ENCODE results near the gene CCDC7. TPM values are rescaled to one million over a fixed set of nuclear protein-coding genes. Genes with fewer than 3 reads are reported as not detected.
"Not testable (repeated sequence)": the region's sequence is repeated elsewhere in the genome, so short reads cannot be mapped to it uniquely, and the experiment has no call there.

The CCDC7 gene
- total RNA-seq, 1 experiment from 2014 or later, result 7.4 TPM

GRCh38 chr10:32738958-32739357 is 293.0 kb downstream of the CCDC7 start:
- H3K27ac Mint-ChIP-seq (ENCODE audit: unreplicated experiment), result no peak overlapping the region
- H3K9me3 Mint-ChIP-seq (ENCODE audit: low read depth, unreplicated experiment), result no peaks in the 10 kb centered on the region
- no peak for TF ChIP-seq CTCF (IDR thresholded peaks at IDR 0.05; ENCODE audit: unreplicated experiment)
- H3K4me1 Mint-ChIP-seq (ENCODE audit: low read depth, unreplicated experiment), result no peaks in the 10 kb centered on the region
- H3K27me3 Mint-ChIP-seq (ENCODE audit: unreplicated experiment), result no peaks in the 10 kb centered on the region
- no peaks in the 10 kb centered on the region for H3K36me3 Mint-ChIP-seq (ENCODE audit: insufficient read depth, unreplicated experiment)
- BruUV-seq (replicated peaks), result no TSS peak
- no peak overlapping the region for H3K4me3 Mint-ChIP-seq (ENCODE audit: low read depth, unreplicated experiment)
- CTCF ChIA-PET, result interaction anchor here (0.7 kb wide), 1 partner anchor 318 kb away, joined by 3 read pairs; no protein-coding TSS in a partner anchor
- intact Hi-C loops (cut with micrococcal nuclease; ENCODE audit: unreplicated experiment), result no loop called here
- no peak for DNase-seq

DNA sequence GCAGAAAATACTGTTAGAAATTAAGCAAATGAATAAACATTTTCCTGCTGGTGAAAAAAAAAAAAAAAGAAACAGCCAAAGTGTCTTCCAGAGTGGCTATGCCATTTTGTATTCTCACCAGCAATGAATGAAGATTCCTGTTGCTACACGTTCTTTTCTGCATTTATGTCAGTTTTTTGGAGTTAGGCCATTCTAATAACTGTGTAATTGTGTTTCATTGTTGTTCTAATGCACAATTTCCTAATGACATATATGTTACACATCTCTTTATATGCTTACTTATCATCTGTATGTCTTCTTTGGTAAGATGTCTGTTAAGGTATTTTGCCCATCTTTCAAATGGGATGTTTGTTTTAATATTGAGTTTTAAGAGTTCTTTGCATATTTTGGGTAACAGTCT is 298.4 kb downstream of the CCDC7 start:
- Mint-ChIP-seq H3K4me1 (ENCODE audit: low read depth, unreplicated experiment) (no peaks in the 10 kb centered on the region), H3K36me3 (ENCODE audit: insufficient read depth, unreplicated experiment) (no peaks in the 10 kb centered on the region), H3K4me3 (ENCODE audit: low read depth, unreplicated experiment) (no peak overlapping the region), H3K27ac (ENCODE audit: unreplicated experiment) (no peak overlapping the region), H3K9me3 (ENCODE audit: low read depth, unreplicated experiment) (no peaks in the 10 kb centered on the region), H3K27me3 (ENCODE audit: unreplicated experiment) (no peaks in the 10 kb centered on the region)
- DNase-seq, result no peak
- CTCF ChIA-PET, result no interaction called here
- intact Hi-C loops (cut with micrococcal nuclease; ENCODE audit: unreplicated experiment), result no loop called here
- no TSS peak for BruUV-seq (replicated peaks)
- TF ChIP-seq CTCF (IDR thresholded peaks at IDR 0.05; ENCODE audit: unreplicated experiment), result no peak

DNA sequence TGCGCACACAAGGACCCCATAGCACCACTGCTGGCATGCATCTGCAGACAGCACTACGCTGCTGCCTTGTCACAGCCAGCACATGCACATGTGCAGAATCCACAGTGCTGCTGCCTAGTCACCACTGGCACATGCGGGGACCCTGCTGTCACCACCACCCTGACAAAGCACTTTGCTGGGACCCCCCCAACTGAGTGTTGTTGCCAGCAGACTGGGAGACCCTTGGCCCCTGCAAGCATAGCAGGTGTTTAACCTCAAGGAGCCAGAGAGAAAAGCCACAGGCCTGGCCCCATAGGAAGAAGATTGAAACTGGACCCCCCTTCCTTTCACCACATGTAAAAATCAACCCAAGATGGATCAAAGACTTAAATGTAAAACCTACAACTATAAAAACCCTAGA is 300.9 kb downstream of the CCDC7 start:
- TF ChIP-seq CTCF (IDR thresholded peaks at IDR 0.05; ENCODE audit: unreplicated experiment), result no peak
- Mint-ChIP-seq H3K27ac (ENCODE audit: unreplicated experiment) (no peak overlapping the region), H3K4me3 (ENCODE audit: low read depth, unreplicated experiment) (no peak overlapping the region), H3K36me3 (ENCODE audit: insufficient read depth, unreplicated experiment) (no peaks in the 10 kb centered on the region), H3K4me1 (ENCODE audit: low read depth, unreplicated experiment) (no peaks in the 10 kb centered on the region), H3K27me3 (ENCODE audit: unreplicated experiment) (no peaks in the 10 kb centered on the region), H3K9me3 (ENCODE audit: low read depth, unreplicated experiment) (no peaks in the 10 kb centered on the region)
- intact Hi-C loops (cut with micrococcal nuclease; ENCODE audit: unreplicated experiment), result no loop called here
- no peak for DNase-seq
- CTCF ChIA-PET, result no interaction called here
- no TSS peak for BruUV-seq (replicated peaks)

DNA sequence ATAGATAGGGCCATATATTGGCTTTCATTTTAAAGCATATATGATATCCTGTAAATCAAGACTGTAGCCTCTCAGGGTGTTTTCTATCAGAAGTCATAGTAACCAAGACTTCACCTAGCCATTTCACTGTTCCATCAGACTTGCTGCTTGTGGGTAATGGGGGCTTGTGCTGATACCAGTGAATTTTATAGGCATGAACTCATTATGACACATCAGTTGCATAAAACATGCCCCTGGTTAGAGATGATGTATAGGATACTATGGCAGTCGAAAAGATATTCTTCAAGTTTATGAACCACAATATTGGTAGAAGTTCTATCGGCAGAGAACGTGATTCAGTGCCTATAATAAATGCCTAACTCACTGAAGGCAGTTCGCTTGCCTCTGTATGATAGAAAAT is 305.6 kb downstream of the CCDC7 start:
- intact Hi-C loops (cut with micrococcal nuclease; ENCODE audit: unreplicated experiment), result no loop called here
- no peak overlapping the region for H3K4me3 Mint-ChIP-seq (ENCODE audit: low read depth, unreplicated experiment)
- no peak overlapping the region for H3K27ac Mint-ChIP-seq (ENCODE audit: unreplicated experiment)
- H3K36me3 Mint-ChIP-seq (ENCODE audit: insufficient read depth, unreplicated experiment), result no peaks in the 10 kb centered on the region
- peaks cover 5% of the 10 kb centered on the region for H3K9me3 Mint-ChIP-seq (ENCODE audit: low read depth, unreplicated experiment)
- no peak for DNase-seq
- TF ChIP-seq CTCF (IDR thresholded peaks at IDR 0.05; ENCODE audit: unreplicated experiment), result no peak
- BruUV-seq (replicated peaks), result no TSS peak
- CTCF ChIA-PET, result no interaction called here
- peaks cover 6% of the 10 kb centered on the region for H3K27me3 Mint-ChIP-seq (ENCODE audit: unreplicated experiment)
- H3K4me1 Mint-ChIP-seq (ENCODE audit: low read depth, unreplicated experiment), result no peaks in the 10 kb centered on the region

GRCh38 chr10:32754900-32755299 is 309.0 kb downstream of the CCDC7 start:
- Mint-ChIP-seq H3K27me3 (ENCODE audit: unreplicated experiment) (peaks cover 12% of the 10 kb centered on the region), H3K9me3 (ENCODE audit: low read depth, unreplicated experiment) (peaks cover 10% of the 10 kb centered on the region)
- H3K36me3 Mint-ChIP-seq (ENCODE audit: insufficient read depth, unreplicated experiment); CTCF ChIA-PET; intact Hi-C loops (cut with micrococcal nuclease; ENCODE audit: unreplicated experiment); BruUV-seq (replicated peaks); H3K4me1 Mint-ChIP-seq (ENCODE audit: low read depth, unreplicated experiment); H3K27ac Mint-ChIP-seq (ENCODE audit: unreplicated experiment); DNase-seq; H3K4me3 Mint-ChIP-seq (ENCODE audit: low read depth, unreplicated experiment): not testable (repeated sequence)

All from Calu3 (cell line).